A673 (cell line): ENCODE results near the gene SEL1L3. TPM values are rescaled to one million over a fixed set of nuclear protein-coding genes. Genes with fewer than 3 reads are reported as not detected.

Experiments
- BruUV-seq: library from RNA; stranded (reverse); fragments of 400-500 nt; replicated peaks from 2 replicates; lab custom pipeline; 2021; lab: Mats Ljungman, UMichigan
- CTCF ChIA-PET: fragments of 300-600 bp; sonication (Branson Sonifier 250); formaldehyde crosslinking; loops from one replicate; lab custom pipeline; 2022; ENCODE audit warnings: antibody characterized with exemption; lab: Charles Lee
- POLR2A ChIA-PET: fragments of 300-600 bp; sonication (Branson Sonifier 250); formaldehyde crosslinking; loops from one replicate; lab custom pipeline; 2022; ENCODE audit warnings: antibody characterized with exemption; ENCODE audit not compliant: low non-redundant PET; lab: Charles Lee
- DNase-seq: peaks from one replicate; pipeline ENCODE4 v3.0.0-alpha.2; 2015; ENCODE audit warnings: low spot score
- H3K27ac ChIP-seq: fragments of 200-600 bp; sonication (generic); 2 replicates; pipeline ENCODE4 v1.5.1; 2016; ENCODE audit warnings: mixed run types, low read depth, mild to moderate bottlenecking, mixed read lengths, antibody characterized with exemption, low read length; ENCODE audit not compliant: poor library complexity, severe bottlenecking
- H3K27me3 ChIP-seq: fragments of 200-600 bp; sonication (generic); replicated peaks from 2 replicates; pipeline ENCODE4 v1.6.1; 2017; ENCODE audit warnings: mixed run types, low read depth, mild to moderate bottlenecking, mixed read lengths, antibody characterized with exemption, low read length; ENCODE audit not compliant: insufficient read depth, poor library complexity
- H3K36me3 ChIP-seq: fragments of 200-600 bp; sonication (generic); 2 replicates; pipeline ENCODE4 v1.6.1; 2016; ENCODE audit warnings: mixed run types, mild to moderate bottlenecking, mixed read lengths, antibody characterized with exemption, low read length; ENCODE audit not compliant: insufficient read depth, poor library complexity, severe bottlenecking
- H3K4me1 ChIP-seq: fragments of 200-600 bp; sonication (generic); 2 replicates; pipeline ENCODE4 v1.6.1; 2017; ENCODE audit warnings: mixed run types, mild to moderate bottlenecking, mixed read lengths, antibody characterized with exemption, low read length; ENCODE audit not compliant: insufficient read depth, poor library complexity, severe bottlenecking
- H3K4me3 ChIP-seq: fragments of 200-600 bp; sonication (generic); 2 replicates; pipeline ENCODE4 v1.5.1; 2016; ENCODE audit warnings: low read depth, mixed run types, mild to moderate bottlenecking, mixed read lengths, low read length; ENCODE audit not compliant: poor library complexity, severe bottlenecking
- H3K9me3 ChIP-seq: fragments of 200-600 bp; sonication (generic); 2 replicates; pipeline ENCODE4 v1.6.1; 2016; ENCODE audit warnings: mixed run types, low read depth, mild to moderate bottlenecking, mixed read lengths, antibody characterized with exemption, low read length; ENCODE audit not compliant: poor library complexity, severe bottlenecking
- EZH2 ChIP-seq: fragments of 200-600 bp; sonication (generic); IDR thresholded peaks from 2 replicates; pipeline ENCODE4 v1.6.1; 2017; ENCODE audit warnings: borderline replicate concordance, low read depth, mild to moderate bottlenecking, mixed read lengths, antibody characterized with exemption, low read length; ENCODE audit not compliant: poor library complexity, severe bottlenecking
- intact Hi-C: fragments of 100-400 bp; cut with micrococcal nuclease; formaldehyde crosslinking; loops from one replicate; pipeline ENCODE4 v1.10.0; 2022; ENCODE audit not compliant: unreplicated experiment
- total RNA-seq: library from RNA; stranded (reverse); gene quantifications from 2 replicates; pipeline ENCODE4 v1.2.3, GENCODE V29; 2021
- TF ChIP-seq, protein P1 (sequence below): fragments of 300-800, 200-600 bp; sonication (generic); conservative IDR thresholded peaks from 2 replicates; pipeline ENCODE4 v1.5.1; 2017; ENCODE audit warnings: low read depth, mild to moderate bottlenecking, antibody characterized with exemption, low read length, moderate library complexity, mixed read lengths

SEL1L3 gene
- total RNA-seq, 1 experiment from 2014 or later = 40.0 TPM

DNA sequence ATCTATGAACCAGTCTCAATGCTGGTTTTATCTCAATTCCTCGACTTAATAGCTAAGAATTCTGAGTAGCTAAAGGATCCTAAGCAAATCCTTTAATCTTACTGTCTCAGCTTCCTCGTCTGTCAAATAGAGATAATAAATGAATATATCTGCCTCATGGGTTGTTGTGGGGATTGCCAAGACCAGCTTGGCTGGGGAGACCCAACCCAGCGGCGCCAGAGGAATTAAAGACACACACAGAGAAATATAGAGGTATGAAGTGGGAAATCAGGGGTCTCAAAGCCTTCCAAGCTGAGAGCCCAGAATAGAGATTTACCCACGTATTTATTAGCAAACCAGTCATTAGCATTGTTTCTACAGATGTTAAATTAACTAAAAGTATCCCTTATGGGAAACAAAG lies 165.3 kb downstream of the SEL1L3 start:
- CTCF ChIA-PET = no interaction called here
- Histone ChIP-seq H3K4me3 (no peak overlapping the region), H3K27me3 (no peaks in the 10 kb centered on the region), H3K27ac (no peak overlapping the region), H3K36me3 (no peaks in the 10 kb centered on the region), H3K4me1 (no peaks in the 10 kb centered on the region), H3K9me3 (no peaks in the 10 kb centered on the region)
- TF ChIP-seq, protein P1, sequence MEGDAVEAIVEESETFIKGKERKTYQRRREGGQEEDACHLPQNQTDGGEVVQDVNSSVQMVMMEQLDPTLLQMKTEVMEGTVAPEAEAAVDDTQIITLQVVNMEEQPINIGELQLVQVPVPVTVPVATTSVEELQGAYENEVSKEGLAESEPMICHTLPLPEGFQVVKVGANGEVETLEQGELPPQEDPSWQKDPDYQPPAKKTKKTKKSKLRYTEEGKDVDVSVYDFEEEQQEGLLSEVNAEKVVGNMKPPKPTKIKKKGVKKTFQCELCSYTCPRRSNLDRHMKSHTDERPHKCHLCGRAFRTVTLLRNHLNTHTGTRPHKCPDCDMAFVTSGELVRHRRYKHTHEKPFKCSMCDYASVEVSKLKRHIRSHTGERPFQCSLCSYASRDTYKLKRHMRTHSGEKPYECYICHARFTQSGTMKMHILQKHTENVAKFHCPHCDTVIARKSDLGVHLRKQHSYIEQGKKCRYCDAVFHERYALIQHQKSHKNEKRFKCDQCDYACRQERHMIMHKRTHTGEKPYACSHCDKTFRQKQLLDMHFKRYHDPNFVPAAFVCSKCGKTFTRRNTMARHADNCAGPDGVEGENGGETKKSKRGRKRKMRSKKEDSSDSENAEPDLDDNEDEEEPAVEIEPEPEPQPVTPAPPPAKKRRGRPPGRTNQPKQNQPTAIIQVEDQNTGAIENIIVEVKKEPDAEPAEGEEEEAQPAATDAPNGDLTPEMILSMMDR = no peak
- TF ChIP-seq EZH2 = no peak
- DNase-seq = no peak
- intact Hi-C loops = no loop called here
- POLR2A ChIA-PET = no interaction called here
- BruUV-seq = no TSS peak

Other genes starting within 250 kb of the SEL1L3 start
- gene SLC34A2, start 207.1 kb downstream of the SEL1L3 start, total RNA-seq = 0.06 and 0.24 TPM in 2 replicates
- gene SMIM20, start 51.2 kb upstream of the SEL1L3 start, total RNA-seq = 25.2 and 30.2 TPM in 2 replicates